ENCODE measurements around the gene MMAA.
"Not testable (repeated sequence)": the region's sequence is repeated elsewhere in the genome, so short reads cannot be mapped to it uniquely, and the experiment has no call there.

The MMAA gene

GRCh38 chr4:145609481-145610427 lies 9.4 kb upstream of the MMAA start:
- Histone ChIP-seq H3K9me3 (ENCODE audit: control insufficient read depth, low read length) (no peaks in the 10 kb centered on the region), H3K4me3 (ENCODE audit: insufficient read depth, low read depth, low read length, poor library complexity, severe bottlenecking) (no peak overlapping the region), H3K27ac (ENCODE audit: insufficient read depth, low read length, poor library complexity, severe bottlenecking) (no peak overlapping the region), H3K27me3 (replicated peaks; ENCODE audit: control insufficient read depth, insufficient read depth, low read length, poor library complexity, severe bottlenecking) (no peaks in the 10 kb centered on the region), H3K36me3 (ENCODE audit: control insufficient read depth, insufficient read depth, low read length) (no peaks in the 10 kb centered on the region), H3K4me1 (ENCODE audit: control insufficient read depth, insufficient read depth, low read length, poor library complexity, severe bottlenecking) (no peaks in the 10 kb centered on the region)
- peak; percentile 9 to 34 (median 10) for DNase-seq

GRCh38 chr4:145613566-145614232 lies 5.5 kb upstream of the MMAA start:
- H3K27ac ChIP-seq (ENCODE audit: insufficient read depth, low read length, poor library complexity, severe bottlenecking) = no peak overlapping the region

GRCh38 chr4:145614233-145614610 lies 5.0 kb upstream of the MMAA start:
- Histone ChIP-seq H3K27ac (ENCODE audit: insufficient read depth, low read length, poor library complexity, severe bottlenecking) (no peak overlapping the region), H3K4me3 (ENCODE audit: insufficient read depth, low read depth, low read length, poor library complexity, severe bottlenecking) (no peak overlapping the region), H3K36me3 (ENCODE audit: control insufficient read depth, insufficient read depth, low read length) (no peaks in the 10 kb centered on the region), H3K9me3 (ENCODE audit: control insufficient read depth, low read length) (no peaks in the 10 kb centered on the region), H3K27me3 (replicated peaks; ENCODE audit: control insufficient read depth, insufficient read depth, low read length, poor library complexity, severe bottlenecking) (no peaks in the 10 kb centered on the region), H3K4me1 (ENCODE audit: control insufficient read depth, insufficient read depth, low read length, poor library complexity, severe bottlenecking) (no peaks in the 10 kb centered on the region)
- DNase-seq = no peak

More at GRCh38 chr4:145613566-145614232, 5.5 kb upstream of the MMAA start:
- Histone ChIP-seq H3K4me1 (ENCODE audit: control insufficient read depth, insufficient read depth, low read length, poor library complexity, severe bottlenecking) (no peaks in the 10 kb centered on the region), H3K4me3 (ENCODE audit: insufficient read depth, low read depth, low read length, poor library complexity, severe bottlenecking) (no peak overlapping the region), H3K9me3 (ENCODE audit: control insufficient read depth, low read length) (no peaks in the 10 kb centered on the region), H3K27me3 (replicated peaks; ENCODE audit: control insufficient read depth, insufficient read depth, low read length, poor library complexity, severe bottlenecking) (no peaks in the 10 kb centered on the region), H3K36me3 (ENCODE audit: control insufficient read depth, insufficient read depth, low read length) (no peaks in the 10 kb centered on the region)
- no peak for DNase-seq

GRCh38 chr4:145618210-145618931 lies 814 bp upstream of the MMAA start:
- peak in 1 of 3 donors; percentile 5 for DNase-seq
- no peaks in the 10 kb centered on the region for H3K36me3 ChIP-seq (ENCODE audit: control insufficient read depth, insufficient read depth, low read length)
- peaks cover 3% of the 10 kb centered on the region for H3K4me1 ChIP-seq (ENCODE audit: control insufficient read depth, insufficient read depth, low read length, poor library complexity, severe bottlenecking)

GRCh38 chr4:145619639-145619996 lies 433 bp downstream of the MMAA start:
- no peaks in the 10 kb centered on the region for H3K27me3 ChIP-seq (replicated peaks; ENCODE audit: control insufficient read depth, insufficient read depth, low read length, poor library complexity, severe bottlenecking)
- H3K27ac ChIP-seq (ENCODE audit: insufficient read depth, low read length, poor library complexity, severe bottlenecking) = peak overlapping the region; percentile 95
- peak overlapping the region; percentile 92 for H3K4me3 ChIP-seq (ENCODE audit: insufficient read depth, low read depth, low read length, poor library complexity, severe bottlenecking)
- peaks cover 3% of the 10 kb centered on the region for H3K4me1 ChIP-seq (ENCODE audit: control insufficient read depth, insufficient read depth, low read length, poor library complexity, severe bottlenecking)
- peak in 1 of 3 donors; percentile 16 for DNase-seq
- H3K9me3 ChIP-seq (ENCODE audit: control insufficient read depth, low read length) = no peaks in the 10 kb centered on the region
- H3K36me3 ChIP-seq (ENCODE audit: control insufficient read depth, insufficient read depth, low read length) = no peaks in the 10 kb centered on the region

More at GRCh38 chr4:145618210-145618931, 814 bp upstream of the MMAA start:
- H3K4me3 ChIP-seq (ENCODE audit: insufficient read depth, low read depth, low read length, poor library complexity, severe bottlenecking) = peak overlapping the region; percentile 92
- peak overlapping the region; percentile 95 for H3K27ac ChIP-seq (ENCODE audit: insufficient read depth, low read length, poor library complexity, severe bottlenecking)
- H3K27me3 ChIP-seq (replicated peaks; ENCODE audit: control insufficient read depth, insufficient read depth, low read length, poor library complexity, severe bottlenecking) = no peaks in the 10 kb centered on the region
- no peaks in the 10 kb centered on the region for H3K9me3 ChIP-seq (ENCODE audit: control insufficient read depth, low read length)

GRCh38 chr4:145622067-145622466 lies 2.9 kb downstream of the MMAA start:
- not testable (repeated sequence) for H3K27me3 ChIP-seq (replicated peaks; ENCODE audit: control insufficient read depth, insufficient read depth, low read length, poor library complexity, severe bottlenecking); H3K36me3 ChIP-seq (ENCODE audit: control insufficient read depth, insufficient read depth, low read length); H3K9me3 ChIP-seq (ENCODE audit: control insufficient read depth, low read length); H3K4me1 ChIP-seq (ENCODE audit: control insufficient read depth, insufficient read depth, low read length, poor library complexity, severe bottlenecking); H3K4me3 ChIP-seq (ENCODE audit: insufficient read depth, low read depth, low read length, poor library complexity, severe bottlenecking); DNase-seq; H3K27ac ChIP-seq (ENCODE audit: insufficient read depth, low read length, poor library complexity, severe bottlenecking)

GRCh38 chr4:145623831-145624230 lies 4.6 kb downstream of the MMAA start:
- Histone ChIP-seq H3K27me3 (replicated peaks; ENCODE audit: control insufficient read depth, insufficient read depth, low read length, poor library complexity, severe bottlenecking) (no peaks in the 10 kb centered on the region), H3K27ac (ENCODE audit: insufficient read depth, low read length, poor library complexity, severe bottlenecking) (no peak overlapping the region), H3K9me3 (ENCODE audit: control insufficient read depth, low read length) (no peaks in the 10 kb centered on the region), H3K36me3 (ENCODE audit: control insufficient read depth, insufficient read depth, low read length) (no peaks in the 10 kb centered on the region), H3K4me3 (ENCODE audit: insufficient read depth, low read depth, low read length, poor library complexity, severe bottlenecking) (no peak overlapping the region), H3K4me1 (ENCODE audit: control insufficient read depth, insufficient read depth, low read length, poor library complexity, severe bottlenecking) (peaks cover 3% of the 10 kb centered on the region)
- DNase-seq = no peak

GRCh38 chr4:145625677-145626622 lies 6.8 kb downstream of the MMAA start:
- Histone ChIP-seq H3K4me1 (ENCODE audit: control insufficient read depth, insufficient read depth, low read length, poor library complexity, severe bottlenecking) (no peaks in the 10 kb centered on the region), H3K4me3 (ENCODE audit: insufficient read depth, low read depth, low read length, poor library complexity, severe bottlenecking) (no peak overlapping the region), H3K27ac (ENCODE audit: insufficient read depth, low read length, poor library complexity, severe bottlenecking) (no peak overlapping the region), H3K27me3 (replicated peaks; ENCODE audit: control insufficient read depth, insufficient read depth, low read length, poor library complexity, severe bottlenecking) (no peaks in the 10 kb centered on the region), H3K9me3 (ENCODE audit: control insufficient read depth, low read length) (no peaks in the 10 kb centered on the region), H3K36me3 (ENCODE audit: control insufficient read depth, insufficient read depth, low read length) (no peaks in the 10 kb centered on the region)
- DNase-seq = no peak

GRCh38 chr4:145626623-145626982 lies 7.4 kb downstream of the MMAA start:
- Histone ChIP-seq H3K27ac (ENCODE audit: insufficient read depth, low read length, poor library complexity, severe bottlenecking) (no peak overlapping the region), H3K4me3 (ENCODE audit: insufficient read depth, low read depth, low read length, poor library complexity, severe bottlenecking) (no peak overlapping the region), H3K9me3 (ENCODE audit: control insufficient read depth, low read length) (no peaks in the 10 kb centered on the region), H3K4me1 (ENCODE audit: control insufficient read depth, insufficient read depth, low read length, poor library complexity, severe bottlenecking) (no peaks in the 10 kb centered on the region), H3K27me3 (replicated peaks; ENCODE audit: control insufficient read depth, insufficient read depth, low read length, poor library complexity, severe bottlenecking) (no peaks in the 10 kb centered on the region), H3K36me3 (ENCODE audit: control insufficient read depth, insufficient read depth, low read length) (no peaks in the 10 kb centered on the region)
- DNase-seq = no peak
